ENCODE measurements around the gene LRP8. TPM values are rescaled to one million over a fixed set of nuclear protein-coding genes. Genes with fewer than 3 reads are reported as not detected.

The LRP8 gene
- total and polyA plus RNA-seq, 2 of the 4 experiments (the other 2 are of a cell fraction): 12.0 to 12.1 TPM

GRCh38 chr1:53197291-53198200 is 130.3 kb downstream of the LRP8 start:
- peaks cover 13% of the 10 kb centered on the region for H3K4me1 ChIP-seq (ENCODE audit: control insufficient read depth, insufficient read depth, low read length)
- H3K79me1 ChIP-seq (ENCODE audit: low read depth in 1 of 2, low read length in 2 of 2): peaks cover 28 to 33% of the 10 kb centered on the region in 2 experiments
- H4K91ac ChIP-seq (ENCODE audit: insufficient read depth, low read depth, low read length): peak overlapping the region; percentile 67
- H3K23ac ChIP-seq (ENCODE audit: low read depth, low read length): peak overlapping the region; percentile 95
- no peak for TF ChIP-seq MXI1 (IDR thresholded peaks at IDR 0.05; ENCODE audit: borderline replicate concordance, low read depth, low read length)
- no peak for TF ChIP-seq USF2 (IDR thresholded peaks at IDR 0.05; ENCODE audit: low read depth, low read length)
- no peak for TF ChIP-seq NFE2L2 (IDR thresholded peaks at IDR 0.05; ENCODE audit: low read depth, low read length)
- no peak for TF ChIP-seq RAD21 (IDR thresholded peaks at IDR 0.05; ENCODE audit: low read length)
- H3K4ac ChIP-seq (ENCODE audit: low read depth, low read length): peak overlapping the region; percentile 85
- peak; percentile 7 for ATAC-seq (ENCODE audit: low read depth)
- H2AK5ac ChIP-seq (ENCODE audit: low read depth, low read length): peak overlapping the region; percentile 77
- H3K27me3 ChIP-seq (ENCODE audit: control insufficient read depth, insufficient read depth, low read length): no peaks in the 10 kb centered on the region
- peak overlapping the region; percentile 90 for H3K9ac ChIP-seq (ENCODE audit: low read depth, low read length)
- H2AFZ ChIP-seq (replicated peaks; ENCODE audit: low read length, poor library complexity): peak overlapping the region; percentile 83
- no peaks in the 10 kb centered on the region for H4K20me1 ChIP-seq (ENCODE audit: insufficient read depth, low read length)
- BruUV-seq (replicated peaks): no TSS peak
- CTCF ChIA-PET: no interaction called here
- peak overlapping the region; percentile 83 for H3K56ac ChIP-seq (ENCODE audit: extremely low read depth, insufficient read depth, low read length)
- POLR2A ChIA-PET (ENCODE audit: unreplicated experiment): no interaction called here
- intact Hi-C loops (cut with micrococcal nuclease) (loop anchor here (5.0 kb wide), 2 partner anchors 135 to 370 kb away; partner anchors contain the start of gene PODN), in situ Hi-C loops (cut with MboI; ENCODE audit: low sequenced_read_pairs) (no loop called here), dilution Hi-C loops (cut with HindIII; ENCODE audit: low sequenced_read_pairs, unreplicated experiment) (no loop called here)
- H2BK120ac ChIP-seq (ENCODE audit: low read depth, low read length): peak overlapping the region; percentile 47
- peak overlapping the region; percentile 83 for H3K27ac ChIP-seq (ENCODE audit: insufficient read depth, low read length)
- peak overlapping the region; percentile 90 for H3K4me2 ChIP-seq (ENCODE audit: low read depth, low read length)
- peaks cover 15% of the 10 kb centered on the region for H3K36me3 ChIP-seq (ENCODE audit: control insufficient read depth, insufficient read depth, low read length)
- H3K4me3 ChIP-seq (ENCODE audit: insufficient read depth, low read depth, low read length): peak overlapping the region; percentile 68
- H2BK5ac ChIP-seq (ENCODE audit: low read depth, low read length, poor library complexity, severe bottlenecking): peak overlapping the region; percentile 67
- H2BK20ac ChIP-seq (ENCODE audit: low read depth, low read length): no peak overlapping the region
- peak overlapping the region; percentile 33; the same call in 1 of the 3 replicates for H2BK15ac ChIP-seq (ENCODE audit: low read depth, low read length)
- no peaks in the 10 kb centered on the region for H3K9me3 ChIP-seq (ENCODE audit: control insufficient read depth, insufficient read depth, low read length)
- WGBS, 2 experiments (ENCODE audit: extremely low coverage in 2 of 2, insufficient read length in 1 of 2): 53% methylated on average over 10 of the region's 13 CpGs; no CpG with 5 or more reads in 1 of the 2 experiments
- peak overlapping the region; percentile 68 to 86 for H4K8ac ChIP-seq (ENCODE audit: low read depth in 2 of 2, low read length in 2 of 2)
- H3K9me1 ChIP-seq (ENCODE audit: insufficient read depth, low read length): peaks cover 16% of the 10 kb centered on the region
- peak overlapping the region; percentile 93 for H3K14ac ChIP-seq (replicated peaks; ENCODE audit: low read depth, low read length)
- no peak for DNase-seq
- peak overlapping the region; percentile 59 for H4K5ac ChIP-seq (ENCODE audit: low read depth, low read length)
- H2AK9ac ChIP-seq (replicated peaks; ENCODE audit: low read depth, low read length, poor library complexity): peak overlapping the region; percentile 59
- H3K18ac ChIP-seq (ENCODE audit: low read depth, low read length): peak overlapping the region; percentile 39; the same call in 1 of the 2 replicates

Measured in IMR-90 (cell line).